Parathyroid adenoma (tissue), 2 donors: ENCODE results near the gene SLC2A5.

Experiments
- H2AFZ ChIP-seq: fragments of 300-600 bp; sonication (generic); one replicate; pipeline ENCODE4 v1.7.0; 2017; ENCODE audit warnings: antibody characterized with exemption, mild to moderate bottlenecking
- H3K27ac ChIP-seq: fragments of 300-600 bp; sonication (generic); one replicate; pipeline ENCODE4 v1.7.0; 2017
- H3K27me3 ChIP-seq: fragments of 300-600 bp; sonication (generic); one replicate; pipeline ENCODE4 v1.7.0; 2017; ENCODE audit warnings: low read length; ENCODE audit not compliant: control insufficient read depth, insufficient read depth
- H3K36me3 ChIP-seq: fragments of 300-600 bp; sonication (generic); one replicate; pipeline ENCODE4 v1.7.0; 2017; ENCODE audit warnings: low read length; ENCODE audit not compliant: control insufficient read depth, insufficient read depth
- H3K4me1 ChIP-seq: fragments of 300-600 bp; sonication (generic); one replicate; pipeline ENCODE4 v1.7.0; 2017; ENCODE audit warnings: control low read depth
- H3K4me2 ChIP-seq: fragments of 300-600 bp; sonication (generic); one replicate; pipeline ENCODE4 v1.7.0; 2017; ENCODE audit warnings: low read length
- H3K4me3 ChIP-seq: fragments of 300-600 bp; sonication (generic); one replicate; pipeline ENCODE4 v1.7.0; 2017; ENCODE audit warnings: low read depth, low read length
- H3K79me2 ChIP-seq: fragments of 300-600 bp; sonication (generic); one replicate; pipeline ENCODE4 v1.7.0; 2017; ENCODE audit warnings: control low read depth
- H3K9ac ChIP-seq: fragments of 300-600 bp; sonication (generic); one replicate; pipeline ENCODE4 v1.7.0; 2017; ENCODE audit warnings: mild to moderate bottlenecking
- H3K9me3 ChIP-seq: fragments of 300-600 bp; sonication (generic); one replicate; pipeline ENCODE4 v1.7.0; 2017; ENCODE audit warnings: low read length; ENCODE audit not compliant: control insufficient read depth
- TF ChIP-seq, protein P1 (sequence below): fragments of 300-600 bp; sonication (generic); IDR thresholded peaks from one replicate; pipeline ENCODE4 v1.7.0; 2017; ENCODE audit warnings: antibody characterized with exemption, mild to moderate bottlenecking
- donor health status: primary hyperparathyroidism.

SLC2A5 gene

DNA sequence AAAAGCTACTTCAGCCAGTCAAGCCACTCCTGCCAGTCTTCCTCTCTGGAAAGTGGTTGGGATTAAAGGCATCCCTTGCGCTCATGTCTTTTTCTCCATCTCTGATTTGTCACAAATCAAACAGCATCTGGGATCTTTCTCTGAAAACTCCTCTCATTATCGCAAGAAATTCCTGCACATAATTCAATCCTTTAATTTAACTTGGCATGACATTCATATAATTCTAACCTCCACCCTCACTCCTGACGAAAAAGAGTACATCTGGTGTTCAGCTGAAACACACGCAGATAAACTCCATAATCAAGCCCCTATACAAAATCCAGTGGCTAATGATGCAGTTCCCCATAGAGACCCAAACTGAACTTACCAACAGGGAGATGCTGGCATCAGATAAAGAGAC lies 19.4 kb upstream of the SLC2A5 start:
- H3K79me2 ChIP-seq: no peaks in the 10 kb centered on the region
- H3K36me3 ChIP-seq: no peaks in the 10 kb centered on the region
- no peak overlapping the region for H3K4me3 ChIP-seq
- H3K27ac ChIP-seq: no peak overlapping the region
- H3K4me1 ChIP-seq: peaks cover 19% of the 10 kb centered on the region
- no peak overlapping the region for H2AFZ ChIP-seq
- H3K9me3 ChIP-seq: no peaks in the 10 kb centered on the region
- TF ChIP-seq, protein P1, sequence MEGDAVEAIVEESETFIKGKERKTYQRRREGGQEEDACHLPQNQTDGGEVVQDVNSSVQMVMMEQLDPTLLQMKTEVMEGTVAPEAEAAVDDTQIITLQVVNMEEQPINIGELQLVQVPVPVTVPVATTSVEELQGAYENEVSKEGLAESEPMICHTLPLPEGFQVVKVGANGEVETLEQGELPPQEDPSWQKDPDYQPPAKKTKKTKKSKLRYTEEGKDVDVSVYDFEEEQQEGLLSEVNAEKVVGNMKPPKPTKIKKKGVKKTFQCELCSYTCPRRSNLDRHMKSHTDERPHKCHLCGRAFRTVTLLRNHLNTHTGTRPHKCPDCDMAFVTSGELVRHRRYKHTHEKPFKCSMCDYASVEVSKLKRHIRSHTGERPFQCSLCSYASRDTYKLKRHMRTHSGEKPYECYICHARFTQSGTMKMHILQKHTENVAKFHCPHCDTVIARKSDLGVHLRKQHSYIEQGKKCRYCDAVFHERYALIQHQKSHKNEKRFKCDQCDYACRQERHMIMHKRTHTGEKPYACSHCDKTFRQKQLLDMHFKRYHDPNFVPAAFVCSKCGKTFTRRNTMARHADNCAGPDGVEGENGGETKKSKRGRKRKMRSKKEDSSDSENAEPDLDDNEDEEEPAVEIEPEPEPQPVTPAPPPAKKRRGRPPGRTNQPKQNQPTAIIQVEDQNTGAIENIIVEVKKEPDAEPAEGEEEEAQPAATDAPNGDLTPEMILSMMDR: no peak
- no peaks in the 10 kb centered on the region for H3K27me3 ChIP-seq
- no peak overlapping the region for H3K9ac ChIP-seq
- H3K4me2 ChIP-seq: no peak overlapping the region

DNA sequence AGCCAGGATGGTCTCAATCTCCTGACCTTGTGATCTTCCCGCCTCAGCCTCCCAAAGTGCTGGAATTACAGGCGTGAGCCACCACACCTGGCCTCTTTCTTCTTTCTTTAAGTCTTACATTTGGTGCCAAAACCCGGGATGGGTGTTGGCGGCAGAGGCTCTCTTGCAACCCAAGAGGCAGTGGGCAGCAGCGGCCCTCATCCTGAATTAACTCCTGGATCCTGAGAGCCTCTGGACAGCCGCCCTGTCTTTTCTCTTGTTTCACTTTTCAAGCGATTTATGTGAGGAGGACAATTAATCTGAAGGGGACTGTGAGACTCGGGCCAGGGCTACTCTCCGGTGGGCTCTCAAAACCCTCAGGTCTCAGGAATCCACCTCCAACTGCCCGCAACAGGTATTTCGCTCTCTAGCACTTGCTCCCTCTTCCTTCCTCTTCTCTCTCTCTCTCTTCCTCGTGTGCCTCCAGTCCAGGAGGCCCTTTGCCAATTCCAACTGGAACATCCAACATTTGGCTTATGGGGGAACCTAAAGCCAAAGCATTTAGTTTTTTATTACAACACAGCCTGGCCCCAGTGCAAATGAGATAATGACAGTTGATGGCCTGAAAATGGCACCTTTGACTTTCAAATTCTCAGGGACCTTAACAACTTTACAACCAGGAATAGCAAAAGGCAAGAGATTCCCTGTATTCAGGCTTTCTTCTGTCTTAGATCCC lies 18.1 kb upstream of the SLC2A5 start:
- Histone ChIP-seq H3K79me2 (no peaks in the 10 kb centered on the region), H3K27me3 (no peaks in the 10 kb centered on the region), H3K36me3 (no peaks in the 10 kb centered on the region), H3K4me2 (no peak overlapping the region), H3K27ac (no peak overlapping the region), H3K4me3 (no peak overlapping the region), H3K4me1 (peaks cover 22% of the 10 kb centered on the region), H3K9me3 (no peaks in the 10 kb centered on the region), H2AFZ (no peak overlapping the region), H3K9ac (no peak overlapping the region)
- TF ChIP-seq, protein P1: no peak

DNA sequence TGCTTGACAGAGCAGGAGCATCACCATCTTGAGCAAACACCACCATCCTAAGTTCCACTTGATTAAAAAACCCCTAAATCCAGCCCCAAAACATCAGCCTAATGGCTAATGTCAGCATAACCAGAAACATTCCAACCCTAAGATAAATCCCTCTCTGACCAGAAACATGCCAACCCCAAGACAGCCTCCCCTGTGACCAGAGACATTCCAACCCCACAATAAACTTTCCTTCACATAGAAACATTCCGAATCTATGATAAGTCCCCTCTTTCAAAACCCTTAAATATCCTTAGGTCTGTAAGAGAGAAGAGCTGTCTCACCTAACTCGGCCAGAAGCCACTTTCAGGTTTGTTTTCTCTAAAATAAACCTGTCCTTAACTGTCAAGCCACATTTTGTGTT lies 17.4 kb upstream of the SLC2A5 start:
- Histone ChIP-seq H3K79me2 (no peaks in the 10 kb centered on the region), H3K4me1 (peaks cover 22% of the 10 kb centered on the region), H3K27me3 (no peaks in the 10 kb centered on the region), H3K4me3 (no peak overlapping the region), H3K27ac (peak overlapping the region; percentile 92), H3K4me2 (no peak overlapping the region), H3K36me3 (no peaks in the 10 kb centered on the region), H2AFZ (no peak overlapping the region), H3K9me3 (no peaks in the 10 kb centered on the region), H3K9ac (no peak overlapping the region)
- TF ChIP-seq, protein P1: no peak

GRCh38 chr1:9086045-9086444 lies 16.6 kb upstream of the SLC2A5 start:
- TF ChIP-seq, protein P1: no peak
- Histone ChIP-seq H3K4me1 (peaks cover 22% of the 10 kb centered on the region), H3K4me3 (no peak overlapping the region), H3K36me3 (no peaks in the 10 kb centered on the region), H3K27me3 (no peaks in the 10 kb centered on the region), H3K4me2 (no peak overlapping the region), H3K27ac (peak overlapping the region; percentile 92), H2AFZ (no peak overlapping the region), H3K9ac (no peak overlapping the region), H3K9me3 (no peaks in the 10 kb centered on the region), H3K79me2 (no peaks in the 10 kb centered on the region)
